ENCODE results near the gene FZD1.
"Not testable (repeated sequence)": the region's sequence is repeated elsewhere in the genome, so short reads cannot be mapped to it uniquely, and the experiment has no call there.

FZD1 gene

DNA sequence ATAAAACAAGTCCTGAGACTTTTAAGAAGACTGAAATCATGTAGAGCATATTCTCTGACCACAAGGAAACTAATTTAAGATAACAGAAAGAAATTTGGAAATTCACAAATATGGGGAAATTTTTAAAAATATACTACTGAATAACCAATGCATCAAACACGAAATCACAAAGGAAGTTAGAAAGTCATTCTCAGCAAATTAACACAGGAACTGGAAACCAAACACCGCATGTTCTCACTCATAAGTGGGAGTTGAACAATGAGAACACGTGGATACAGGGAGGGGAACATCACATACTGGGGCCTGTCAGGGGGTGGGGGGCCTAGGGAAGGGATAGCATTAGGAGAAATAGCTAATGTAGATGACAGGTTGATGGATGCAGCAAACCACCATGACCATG, 44.0 kb downstream of the FZD1 start:
- not testable (repeated sequence) for H3K27me3 ChIP-seq (ENCODE audit: control insufficient read depth, insufficient read depth, low read length); H3K4me1 ChIP-seq (ENCODE audit: control insufficient read depth, insufficient read depth, low read length); H3K4me3 ChIP-seq (ENCODE audit: low read length); H3K9ac ChIP-seq (ENCODE audit: low read length); H3K9me3 ChIP-seq (ENCODE audit: control insufficient read depth, low read length); H3K36me3 ChIP-seq (ENCODE audit: control insufficient read depth, insufficient read depth, low read length)

DNA sequence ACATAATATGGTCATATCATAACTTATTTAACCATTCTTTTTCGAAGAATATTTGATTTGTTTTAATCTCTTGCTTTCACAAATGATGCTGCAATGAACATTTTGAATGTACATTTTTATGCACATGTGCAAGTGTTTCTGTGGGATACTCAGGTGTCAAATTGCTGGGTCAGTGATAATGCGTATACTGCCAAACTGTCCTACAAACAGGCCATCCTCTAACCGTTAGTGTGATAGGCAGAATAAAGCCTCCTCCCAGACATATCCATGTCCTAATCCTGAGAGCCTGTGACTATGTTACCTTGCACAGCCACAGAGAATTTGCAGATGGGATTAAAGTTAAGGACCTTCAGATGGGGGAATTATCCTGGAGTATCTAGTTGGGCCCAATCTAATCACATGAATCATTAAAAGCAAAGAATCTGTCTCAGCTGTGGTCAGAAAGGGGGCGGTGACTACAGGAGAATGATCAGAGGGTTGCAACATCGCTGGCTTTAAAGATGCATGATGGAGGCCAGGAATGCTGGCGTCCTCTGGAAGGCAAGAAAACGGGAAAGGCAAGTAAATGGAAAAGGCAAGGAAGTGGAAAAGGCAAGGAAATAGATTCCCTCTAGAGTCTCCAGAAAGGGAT, 46.7 kb downstream of the FZD1 start:
- Histone ChIP-seq H3K36me3 (ENCODE audit: control insufficient read depth, insufficient read depth, low read length) (no peaks in the 10 kb centered on the region), H3K9me3 (ENCODE audit: control insufficient read depth, low read length) (no peaks in the 10 kb centered on the region), H3K4me1 (ENCODE audit: control insufficient read depth, insufficient read depth, low read length) (no peaks in the 10 kb centered on the region), H3K4me3 (ENCODE audit: low read length) (no peak overlapping the region), H3K9ac (ENCODE audit: low read length) (no peak overlapping the region), H3K27me3 (ENCODE audit: control insufficient read depth, insufficient read depth, low read length) (no peaks in the 10 kb centered on the region)

DNA sequence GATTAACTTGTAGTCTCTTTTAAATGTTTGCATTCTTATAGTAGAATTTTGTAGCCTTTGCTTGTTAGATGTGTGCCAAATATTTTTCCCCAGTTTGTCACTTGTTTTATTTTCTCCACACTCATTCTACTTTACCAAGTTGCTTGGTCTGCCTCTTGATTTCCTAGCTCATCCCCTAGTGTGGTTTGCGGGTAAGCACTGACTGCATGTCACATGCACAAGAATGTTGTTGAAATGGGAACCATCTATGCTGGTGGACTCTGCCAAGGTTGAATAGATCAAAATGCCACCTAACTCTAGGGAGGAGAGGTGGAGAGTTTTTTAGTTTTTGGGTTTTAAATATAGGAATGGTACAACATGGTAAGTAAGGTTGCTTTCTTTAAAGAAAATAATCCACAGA, 47.6 kb downstream of the FZD1 start:
- H3K4me3 ChIP-seq (ENCODE audit: low read length), result no peak overlapping the region
- H3K36me3 ChIP-seq (ENCODE audit: control insufficient read depth, insufficient read depth, low read length), result no peaks in the 10 kb centered on the region
- no peaks in the 10 kb centered on the region for H3K4me1 ChIP-seq (ENCODE audit: control insufficient read depth, insufficient read depth, low read length)
- no peaks in the 10 kb centered on the region for H3K9me3 ChIP-seq (ENCODE audit: control insufficient read depth, low read length)
- H3K27me3 ChIP-seq (ENCODE audit: control insufficient read depth, insufficient read depth, low read length), result no peaks in the 10 kb centered on the region
- H3K9ac ChIP-seq (ENCODE audit: low read length), result no peak overlapping the region

DNA sequence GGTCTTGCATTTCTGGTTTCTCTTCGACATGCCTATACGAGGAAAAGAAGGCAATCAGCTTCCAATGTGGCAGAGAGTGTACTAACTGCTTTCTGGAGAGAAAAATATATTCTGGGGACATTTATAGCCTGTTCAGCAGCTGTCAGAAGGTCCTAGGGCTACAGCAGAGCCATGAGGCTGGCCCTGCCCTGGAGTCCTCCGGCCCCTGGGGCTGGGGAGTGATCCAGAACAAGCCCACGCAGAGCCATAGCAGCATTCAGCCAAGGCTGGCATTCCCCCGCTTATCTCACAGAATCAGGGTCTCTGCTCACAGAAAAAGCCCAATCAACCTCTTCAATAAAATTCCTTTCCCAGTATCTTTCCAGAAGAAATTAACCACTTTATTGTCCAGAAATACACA, 48.9 kb downstream of the FZD1 start:
- Histone ChIP-seq H3K27me3 (ENCODE audit: control insufficient read depth, insufficient read depth, low read length) (no peaks in the 10 kb centered on the region), H3K4me3 (ENCODE audit: low read length) (no peak overlapping the region), H3K9ac (ENCODE audit: low read length) (no peak overlapping the region), H3K36me3 (ENCODE audit: control insufficient read depth, insufficient read depth, low read length) (no peaks in the 10 kb centered on the region), H3K9me3 (ENCODE audit: control insufficient read depth, low read length) (no peaks in the 10 kb centered on the region), H3K4me1 (ENCODE audit: control insufficient read depth, insufficient read depth, low read length) (no peaks in the 10 kb centered on the region)

DNA sequence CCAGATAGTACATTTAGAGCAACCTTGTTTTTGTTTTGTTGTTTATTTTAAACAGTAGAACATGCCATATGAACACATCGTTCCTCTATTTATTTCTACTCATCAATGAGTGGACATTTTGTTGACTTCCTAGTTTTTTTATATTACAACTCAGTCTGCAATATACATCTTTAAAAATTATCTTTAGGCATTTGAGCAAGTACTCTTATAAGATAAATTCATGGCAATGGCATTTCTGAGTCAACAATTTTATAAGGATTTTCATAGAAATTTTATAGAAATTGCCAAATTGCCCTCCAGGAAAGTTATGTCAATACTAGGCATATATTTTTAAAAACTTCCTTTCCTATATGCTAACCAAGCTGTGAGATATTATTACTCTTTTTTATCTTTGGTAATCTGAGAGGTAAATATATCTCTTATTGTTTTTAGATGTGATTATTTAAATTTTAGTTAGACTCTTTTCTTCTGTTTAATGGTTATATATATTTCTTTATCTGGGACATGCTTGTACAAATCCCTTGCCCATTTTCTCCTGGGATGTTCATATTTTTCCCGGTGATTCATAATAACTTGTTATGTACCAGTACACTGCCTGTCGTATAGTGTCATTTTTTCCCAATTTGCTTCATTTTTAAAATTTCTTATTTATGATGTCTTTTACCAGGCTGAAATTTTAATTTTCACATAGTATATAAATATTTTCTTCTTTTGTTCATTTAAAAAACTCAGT, 50.5 kb downstream of the FZD1 start:
- Histone ChIP-seq H3K4me1 (ENCODE audit: control insufficient read depth, insufficient read depth, low read length) (no peaks in the 10 kb centered on the region), H3K9me3 (ENCODE audit: control insufficient read depth, low read length) (no peaks in the 10 kb centered on the region), H3K27me3 (ENCODE audit: control insufficient read depth, insufficient read depth, low read length) (no peaks in the 10 kb centered on the region), H3K4me3 (ENCODE audit: low read length) (no peak overlapping the region), H3K9ac (ENCODE audit: low read length) (no peak overlapping the region), H3K36me3 (ENCODE audit: control insufficient read depth, insufficient read depth, low read length) (no peaks in the 10 kb centered on the region)

DNA sequence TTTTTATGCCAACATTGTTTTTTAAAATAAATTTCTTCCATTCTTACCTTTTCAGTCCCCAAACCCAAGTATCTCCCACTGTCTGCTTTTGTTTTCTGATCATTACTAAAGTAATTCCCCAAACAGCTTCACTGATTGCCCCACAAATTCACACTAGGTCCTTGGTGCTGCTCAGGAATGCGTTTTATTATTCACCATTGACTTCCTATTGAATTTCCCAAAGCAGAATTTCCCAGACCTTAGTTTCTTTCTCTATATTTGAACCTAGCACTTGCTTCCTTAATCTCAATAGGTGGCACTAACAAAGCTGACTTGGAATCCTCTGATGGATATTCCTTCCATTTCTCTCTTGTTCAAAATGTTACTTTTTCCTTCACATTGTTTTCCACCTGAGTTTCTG, 52.2 kb downstream of the FZD1 start:
- no peaks in the 10 kb centered on the region for H3K9me3 ChIP-seq (ENCODE audit: control insufficient read depth, low read length)
- no peaks in the 10 kb centered on the region for H3K4me1 ChIP-seq (ENCODE audit: control insufficient read depth, insufficient read depth, low read length)
- no peak overlapping the region for H3K4me3 ChIP-seq (ENCODE audit: low read length)
- no peaks in the 10 kb centered on the region for H3K36me3 ChIP-seq (ENCODE audit: control insufficient read depth, insufficient read depth, low read length)
- no peak overlapping the region for H3K9ac ChIP-seq (ENCODE audit: low read length)
- no peaks in the 10 kb centered on the region for H3K27me3 ChIP-seq (ENCODE audit: control insufficient read depth, insufficient read depth, low read length)

DNA sequence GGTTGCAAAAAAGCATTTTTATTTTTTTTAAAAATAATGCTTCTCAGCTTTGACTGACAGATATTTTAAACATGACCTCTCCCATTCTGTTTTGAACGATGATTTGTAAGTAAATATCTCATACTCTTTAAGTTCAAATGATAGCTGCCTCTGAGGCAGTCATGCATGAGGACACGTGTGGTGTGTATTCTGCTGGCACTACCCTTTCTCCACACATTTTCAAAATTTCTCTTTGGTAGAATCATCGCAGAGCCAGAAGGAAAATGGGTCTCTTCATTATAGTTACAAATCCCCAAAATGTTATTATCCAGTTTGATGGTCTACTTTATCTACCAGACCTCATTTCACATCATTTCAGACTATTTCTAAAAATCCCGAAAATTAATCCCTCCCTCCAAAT, 55.1 kb downstream of the FZD1 start:
- H3K9me3 ChIP-seq (ENCODE audit: control insufficient read depth, low read length), result no peaks in the 10 kb centered on the region
- H3K36me3 ChIP-seq (ENCODE audit: control insufficient read depth, insufficient read depth, low read length), result no peaks in the 10 kb centered on the region
- H3K4me3 ChIP-seq (ENCODE audit: low read length), result no peak overlapping the region
- H3K27me3 ChIP-seq (ENCODE audit: control insufficient read depth, insufficient read depth, low read length), result no peaks in the 10 kb centered on the region
- H3K9ac ChIP-seq (ENCODE audit: low read length), result no peak overlapping the region
- no peaks in the 10 kb centered on the region for H3K4me1 ChIP-seq (ENCODE audit: control insufficient read depth, insufficient read depth, low read length)

DNA sequence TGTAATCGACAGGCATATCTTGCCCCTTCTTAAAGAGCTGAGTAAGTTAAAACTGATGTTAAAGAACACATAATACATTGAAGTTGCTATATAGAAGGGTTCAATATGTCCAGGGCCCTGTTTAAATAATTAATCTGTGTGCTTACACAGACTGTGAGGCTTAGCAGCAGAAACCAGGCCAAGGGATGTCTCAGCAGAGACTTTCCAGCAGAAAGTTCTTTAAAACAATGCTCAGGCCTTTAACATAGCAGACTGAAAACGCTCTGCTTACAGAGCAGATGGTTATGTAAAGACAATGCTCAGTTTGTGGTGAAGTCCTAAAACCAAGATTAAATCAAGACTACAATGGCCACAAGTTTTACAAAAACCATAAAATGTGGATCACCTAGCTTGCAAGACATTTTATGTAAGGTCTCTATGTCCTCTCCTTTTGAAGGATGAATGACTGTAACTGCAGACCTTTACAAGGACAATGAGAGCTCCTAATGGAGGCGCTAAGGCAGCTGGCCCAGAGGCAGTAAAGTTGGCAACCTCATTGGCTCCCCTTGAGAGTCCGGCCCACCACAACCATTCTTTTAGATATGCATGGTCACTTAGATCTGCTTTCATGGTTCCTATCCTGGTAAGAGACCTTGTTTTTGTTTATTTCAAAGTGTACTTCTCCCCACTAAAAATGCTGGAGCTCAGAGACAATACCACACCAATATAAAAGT, 56.3 kb downstream of the FZD1 start:
- Histone ChIP-seq H3K4me3 (ENCODE audit: low read length) (no peak overlapping the region), H3K36me3 (ENCODE audit: control insufficient read depth, insufficient read depth, low read length) (no peaks in the 10 kb centered on the region), H3K4me1 (ENCODE audit: control insufficient read depth, insufficient read depth, low read length) (no peaks in the 10 kb centered on the region), H3K9ac (ENCODE audit: low read length) (no peak overlapping the region), H3K9me3 (ENCODE audit: control insufficient read depth, low read length) (no peaks in the 10 kb centered on the region), H3K27me3 (ENCODE audit: control insufficient read depth, insufficient read depth, low read length) (no peaks in the 10 kb centered on the region)

Data from mucosa of stomach (tissue), 1 donor.